K562 (cell line): ENCODE data around the gene MCFD2. TPM values are rescaled to one million over a fixed set of nuclear protein-coding genes. Genes with fewer than 3 reads are reported as not detected.
A peak's percentile ranks its signal among the peaks of the same experiment; 100 is the strongest.

ENCODE experiments used
- E2F5 ChIP-seq: sonication (generic); formaldehyde crosslinking; IDR thresholded peaks from 2 replicates; pipeline ENCODE4 v1.8.0; 2022; ENCODE audit warnings: mild to moderate bottlenecking, missing genetic modification reagents
- GATAD2B ChIP-seq: fragments of 450-650 bp; IDR thresholded peaks from 2 replicates; pipeline ENCODE4 v1.6.1; 2017; ENCODE audit warnings: mild to moderate bottlenecking, borderline replicate concordance
- HDAC2 ChIP-seq: fragments of 450-650 bp; IDR thresholded peaks from 2 replicates; pipeline ENCODE4 v1.6.1; 2016; ENCODE audit warnings: mild to moderate bottlenecking
- IRF2 ChIP-seq: sonication (generic); formaldehyde crosslinking; IDR thresholded peaks from 2 replicates; pipeline ENCODE4 v1.8.1; 2022; ENCODE audit warnings: mild to moderate bottlenecking, missing genetic modification reagents
- KLF6 ChIP-seq: fragments of 250-450 bp; sonication (Bioruptor Pico); IDR thresholded peaks from 2 replicates; pipeline ENCODE4 v1.4.0; 2020; ENCODE audit warnings: mild to moderate bottlenecking, moderate library complexity, borderline replicate concordance
- L3MBTL2 ChIP-seq: fragments of 450-650 bp; IDR thresholded peaks from 2 replicates; pipeline ENCODE4 v1.6.1; 2016; ENCODE audit warnings: mild to moderate bottlenecking, moderate library complexity
- MAFG ChIP-seq: fragments of 450-650 bp; conservative IDR thresholded peaks from 2 replicates; pipeline ENCODE4 v1.6.1; 2016; ENCODE audit warnings: missing genetic modification characterization, missing compliant biosample characterization
- NKRF ChIP-seq: fragments of 450-650 bp; IDR thresholded peaks from 2 replicates; pipeline ENCODE4 v1.6.1; 2016; ENCODE audit warnings: borderline replicate concordance
- PATZ1 ChIP-seq: fragments of 250-450 bp; sonication (Bioruptor Pico); IDR thresholded peaks from 2 replicates; pipeline ENCODE4 v1.5.0; 2020; ENCODE audit warnings: mild to moderate bottlenecking, borderline replicate concordance
- POLR2G ChIP-seq: fragments of 200-400 bp; formaldehyde crosslinking; IDR thresholded peaks from 2 replicates; pipeline ENCODE4 v1.6.1; 2017; ENCODE audit warnings: low read depth, mild to moderate bottlenecking, antibody characterized with exemption, low read length, moderate library complexity
- PPARD ChIP-seq: fragments of 250-450 bp; sonication (Bioruptor Pico); IDR thresholded peaks from 2 replicates; pipeline ENCODE4 v1.8.0; 2022; ENCODE audit warnings: inconsistent platforms, mild to moderate bottlenecking, moderate library complexity
- SOX6 ChIP-seq: fragments of 450-650 bp; IDR thresholded peaks from 2 replicates; pipeline ENCODE4 v1.6.1; 2014; ENCODE audit warnings: mild to moderate bottlenecking
- SUPT5H ChIP-seq: fragments of 450-650 bp; IDR thresholded peaks from 2 replicates; pipeline ENCODE4 v1.6.1; 2016
- ZBTB33 ChIP-seq: sonication (generic); formaldehyde crosslinking; IDR thresholded peaks from 2 replicates; pipeline ENCODE4 v1.8.1; 2023; ENCODE audit warnings: mild to moderate bottlenecking, missing genetic modification reagents
- ZBTB49 ChIP-seq: sonication (generic); formaldehyde crosslinking; IDR thresholded peaks from 2 replicates; pipeline ENCODE4 v1.8.0; 2022; ENCODE audit warnings: missing genetic modification reagents, mild to moderate bottlenecking, borderline replicate concordance
- ZNF146 ChIP-seq: IDR thresholded peaks from one replicate; pipeline ENCODE4 v1.6.1; 2018; ENCODE audit warnings: missing compliant biosample characterization; ENCODE audit not compliant: unreplicated experiment
- ZNF311 ChIP-seq: fragments of 250-450 bp; sonication (Bioruptor Pico); IDR thresholded peaks from 2 replicates; pipeline ENCODE4 v1.4.0; 2020; ENCODE audit warnings: mild to moderate bottlenecking, moderate library complexity
- ZNF586 ChIP-seq: fragments of 450-650 bp; formaldehyde crosslinking; conservative IDR thresholded peaks from 2 replicates; pipeline ENCODE4 v1.4.0; 2020; ENCODE audit warnings: mild to moderate bottlenecking, moderate library complexity
- polyA plus RNA-seq, 8 experiments: library from polyadenylated mRNA; depleted of rRNA in 4 of 8; stranded (reverse) in 5 of 8; unstranded in 3 of 8; fragments of >200 nt; fragmentation: Nextera tagmentation in 2 of 8; fragmentation: Illumina TruSeq in 1 of 8; extraction: Ambion mirVana in 2 of 8; extraction: Trizol in 1 of 8; gene quantifications; 2 replicates each; pipeline versions ENCODE4 v1.2.1 to v1.2.3, GENCODE V29; 2011 to 2014; ENCODE audit warnings: inconsistent platforms in 1 of 8, missing spikeins in 1 of 8
- total RNA-seq, 7 experiments: library from RNA; depleted of rRNA in 6 of 7; stranded (reverse); fragments of >200 nt in 6 of 7; fragmentation: Illumina TruSeq in 2 of 7; extraction: Trizol in 2 of 7; gene quantifications; 2 replicates each; pipeline versions ENCODE4 v1.2.1 to v1.2.3, GENCODE V29; 2011 to 2021; ENCODE audit warnings: low replicate concordance in 1 of 7

MCFD2 gene
- total and polyA plus RNA-seq, 9 of the 15 experiments (the other 6 are each of a cell fraction or from before 2014, with no cell fraction given), result 78.6 to 237 (median 123) TPM

GRCh38 chr2:46915811-46916630, 415 bp upstream of the MCFD2 start (continued):
- peak; percentile 90 for TF ChIP-seq L3MBTL2
- peak; percentile 67 for TF ChIP-seq SUPT5H
- TF ChIP-seq MAFG (tag), result no peak
- no peak for TF ChIP-seq KLF6
- 0 out of 2 replicates have a peak, but pooled peaks have one; percentile 30 for TF ChIP-seq HDAC2
- TF ChIP-seq PATZ1 (CRISPR knock-in tag), result no peak
- TF ChIP-seq ZBTB49, result no peak
- no peak for TF ChIP-seq ZNF311 (CRISPR knock-in tag)
- TF ChIP-seq ZNF586 (CRISPR knock-in tag), result no peak
- TF ChIP-seq SOX6, result 0 out of 2 replicates have a peak, but pooled peaks have one; percentile 6
- TF ChIP-seq POLR2G, result peak; percentile 88
- no peak for TF ChIP-seq PPARD (CRISPR knock-in tag)
- TF ChIP-seq NKRF, result peak; percentile 75
- no peak for TF ChIP-seq ZNF146 (CRISPR knock-in tag)
- 0 out of 2 replicates have a peak, but pooled peaks have one; percentile 33 for TF ChIP-seq E2F5 (CRISPR knock-in tag)
- no peak for TF ChIP-seq IRF2 (CRISPR knock-in tag)
- TF ChIP-seq ZBTB33, result peak; percentile 37; the same call in 1 of the 2 replicates
- no peak for TF ChIP-seq GATAD2B
